Activated naive CD8-positive, alpha-beta T cell (primary cell): Measurements from ENCODE around the gene DRD5.
"Not testable (repeated sequence)": the region's sequence is repeated elsewhere in the genome, so short reads cannot be mapped to it uniquely, and the experiment has no call there.

Experiments
- H3K27ac Mint-ChIP-seq: one replicate; pipeline ENCODE4 v1.8.0; 2021; ENCODE audit warnings: mixed read lengths
- H3K27me3 Mint-ChIP-seq: one replicate; pipeline ENCODE4 v1.8.0; 2021; ENCODE audit warnings: mixed read lengths
- H3K36me3 Mint-ChIP-seq: one replicate; pipeline ENCODE4 v1.8.0; 2021; ENCODE audit warnings: mixed read lengths
- H3K4me1 Mint-ChIP-seq: one replicate; pipeline ENCODE4 v1.8.0; 2021; ENCODE audit warnings: low read depth, mixed read lengths
- H3K4me3 Mint-ChIP-seq: one replicate; pipeline ENCODE4 v1.8.0; 2021; ENCODE audit warnings: mild to moderate bottlenecking, mixed read lengths
- H3K9me3 Mint-ChIP-seq: one replicate; pipeline ENCODE4 v1.8.0; 2021; ENCODE audit warnings: low read depth, mixed read lengths

Gene DRD5

GRCh38 chr4:9781343-9782135, at the start of gene DRD5:
Gene DRD5, plus strand, starts transcription at chr4:9781634. Its CDS starts 396 bp downstream, at chr4:9782030.
- Mint-ChIP-seq H3K4me3 (no peak within 1 kb of the TSS), H3K27ac (no peak within 1 kb of the TSS), H3K27me3 (peaks cover 18% of the 10 kb centered on the region), H3K9me3 (no peaks in the 10 kb centered on the region), H3K36me3 (no peaks in the 10 kb centered on the region), H3K4me1 (no peaks in the 10 kb centered on the region)

- not testable (repeated sequence) for H3K27me3 Mint-ChIP-seq, H3K4me3 Mint-ChIP-seq, H3K9me3 Mint-ChIP-seq, H3K4me1 Mint-ChIP-seq, H3K27ac Mint-ChIP-seq, H3K36me3 Mint-ChIP-seq
Measured at GRCh38 chr4:9732256-9732655, 49.2 kb upstream of the DRD5 start.

GRCh38 chr4:9735515-9735914, 45.9 kb upstream of the DRD5 start:
- H3K4me3 Mint-ChIP-seq, result no peak overlapping the region

GRCh38 chr4:9737280-9737679, 44.2 kb upstream of the DRD5 start:
- not testable (repeated sequence) for H3K4me3 Mint-ChIP-seq, H3K27ac Mint-ChIP-seq, H3K9me3 Mint-ChIP-seq, H3K27me3 Mint-ChIP-seq, H3K4me1 Mint-ChIP-seq, H3K36me3 Mint-ChIP-seq

More at GRCh38 chr4:9735515-9735914, 45.9 kb upstream of the DRD5 start:
- Mint-ChIP-seq H3K36me3 (no peaks in the 10 kb centered on the region), H3K27me3 (no peaks in the 10 kb centered on the region), H3K4me1 (no peaks in the 10 kb centered on the region), H3K9me3 (no peaks in the 10 kb centered on the region), H3K27ac (no peak overlapping the region)

GRCh38 chr4:9743789-9744188, 37.6 kb upstream of the DRD5 start:
- H3K36me3 Mint-ChIP-seq, H3K4me1 Mint-ChIP-seq, H3K9me3 Mint-ChIP-seq, H3K27ac Mint-ChIP-seq, H3K4me3 Mint-ChIP-seq, H3K27me3 Mint-ChIP-seq: not testable (repeated sequence)

- Mint-ChIP-seq H3K9me3 (no peaks in the 10 kb centered on the region), H3K27me3 (peaks cover 9% of the 10 kb centered on the region), H3K36me3 (no peaks in the 10 kb centered on the region), H3K27ac (no peak overlapping the region), H3K4me3 (no peak overlapping the region), H3K4me1 (no peaks in the 10 kb centered on the region)
Measured at GRCh38 chr4:9745782-9746181, 35.7 kb upstream of the DRD5 start.

- H3K27me3 Mint-ChIP-seq, result peaks cover 7% of the 10 kb centered on the region
- no peaks in the 10 kb centered on the region for H3K4me1 Mint-ChIP-seq
- no peaks in the 10 kb centered on the region for H3K36me3 Mint-ChIP-seq
- H3K27ac Mint-ChIP-seq, result no peak overlapping the region
- no peaks in the 10 kb centered on the region for H3K9me3 Mint-ChIP-seq
- no peak overlapping the region for H3K4me3 Mint-ChIP-seq
Measured at GRCh38 chr4:9758641-9759317, 22.7 kb upstream of the DRD5 start.

- H3K4me1 Mint-ChIP-seq, result no peaks in the 10 kb centered on the region
- no peaks in the 10 kb centered on the region for H3K9me3 Mint-ChIP-seq
- H3K36me3 Mint-ChIP-seq, result no peaks in the 10 kb centered on the region
- H3K27me3 Mint-ChIP-seq, result peaks cover 7% of the 10 kb centered on the region
- H3K27ac Mint-ChIP-seq, result no peak overlapping the region
- H3K4me3 Mint-ChIP-seq, result no peak overlapping the region
Measured at GRCh38 chr4:9762823-9763475, 18.5 kb upstream of the DRD5 start.

- H3K36me3 Mint-ChIP-seq, result no peaks in the 10 kb centered on the region
- no peaks in the 10 kb centered on the region for H3K9me3 Mint-ChIP-seq
- no peak overlapping the region for H3K4me3 Mint-ChIP-seq
- H3K27me3 Mint-ChIP-seq, result peaks cover 5% of the 10 kb centered on the region
- H3K27ac Mint-ChIP-seq, result no peak overlapping the region
- H3K4me1 Mint-ChIP-seq, result no peaks in the 10 kb centered on the region
Measured at GRCh38 chr4:9764155-9764696, 17.2 kb upstream of the DRD5 start.

GRCh38 chr4:9765091-9765490, 16.3 kb upstream of the DRD5 start:
- H3K27me3 Mint-ChIP-seq, result peaks cover 2% of the 10 kb centered on the region
- H3K36me3 Mint-ChIP-seq, result no peaks in the 10 kb centered on the region
- H3K27ac Mint-ChIP-seq, result no peak overlapping the region
- no peaks in the 10 kb centered on the region for H3K4me1 Mint-ChIP-seq
- no peak overlapping the region for H3K4me3 Mint-ChIP-seq
- no peaks in the 10 kb centered on the region for H3K9me3 Mint-ChIP-seq

- no peaks in the 10 kb centered on the region for H3K27me3 Mint-ChIP-seq
- H3K9me3 Mint-ChIP-seq, result no peaks in the 10 kb centered on the region
- no peaks in the 10 kb centered on the region for H3K4me1 Mint-ChIP-seq
Measured at GRCh38 chr4:9769321-9769720, 12.1 kb upstream of the DRD5 start.

GRCh38 chr4:9771034-9771433, 10.4 kb upstream of the DRD5 start:
- Mint-ChIP-seq H3K36me3 (no peaks in the 10 kb centered on the region), H3K4me3 (no peak overlapping the region), H3K27me3 (no peaks in the 10 kb centered on the region), H3K4me1 (no peaks in the 10 kb centered on the region), H3K27ac (no peak overlapping the region), H3K9me3 (no peaks in the 10 kb centered on the region)

More at GRCh38 chr4:9769321-9769720, 12.1 kb upstream of the DRD5 start:
- no peaks in the 10 kb centered on the region for H3K36me3 Mint-ChIP-seq
- H3K27ac Mint-ChIP-seq, result no peak overlapping the region
- H3K4me3 Mint-ChIP-seq, result no peak overlapping the region

- Mint-ChIP-seq H3K4me3 (no peak overlapping the region), H3K27me3 (peaks cover 2% of the 10 kb centered on the region), H3K27ac (no peak overlapping the region), H3K4me1 (no peaks in the 10 kb centered on the region), H3K9me3 (no peaks in the 10 kb centered on the region), H3K36me3 (no peaks in the 10 kb centered on the region)
Measured at GRCh38 chr4:9773471-9773870, 8.0 kb upstream of the DRD5 start.

GRCh38 chr4:9782136-9782436, 652 bp downstream of the DRD5 start:
- Mint-ChIP-seq H3K27me3 (peaks cover 18% of the 10 kb centered on the region), H3K36me3 (no peaks in the 10 kb centered on the region), H3K9me3 (no peaks in the 10 kb centered on the region), H3K4me3 (no peak overlapping the region), H3K4me1 (no peaks in the 10 kb centered on the region), H3K27ac (no peak overlapping the region)

GRCh38 chr4:9785891-9786290, 4.5 kb downstream of the DRD5 start:
- not testable (repeated sequence) for H3K27ac Mint-ChIP-seq, H3K4me1 Mint-ChIP-seq, H3K27me3 Mint-ChIP-seq, H3K9me3 Mint-ChIP-seq, H3K36me3 Mint-ChIP-seq, H3K4me3 Mint-ChIP-seq
